Cardiac septum (tissue), 1 donor: ENCODE data around the gene LHFPL2. TPM values are rescaled to one million over a fixed set of nuclear protein-coding genes. Genes with fewer than 3 reads are reported as not detected.

ENCODE experiments used
- DNase-seq: peaks from one replicate; pipeline ENCODE4 v3.0.0-alpha.2; 2020; ENCODE audit warnings: low spot score
- intact Hi-C: fragments of 100-400 bp; cut with DNase I; formaldehyde crosslinking; loops from one replicate; pipeline ENCODE4 v1.14.0; 2022
- total RNA-seq: library from RNA; stranded (reverse); fragmentation: NEBNext Ultra II Directional; extraction: Animal tissue kit (Norgen Biotek cat#: 25700); gene quantifications from one replicate; pipeline ENCODE4 v1.2.1, GENCODE V29; 2021
- donor health status: DM: no; HTN: no; CAD: no.

LHFPL2 gene
- total RNA-seq, 1 donor from 2014 or later, result 7.9 TPM

GRCh38 chr5:78538240-78538850, 110.2 kb downstream of the LHFPL2 start:
- intact Hi-C loops, result loop anchor here (5.0 kb wide), 2 partner anchors 71 to 429 kb away; no protein-coding TSS in a partner anchor
- DNase-seq, result no peak

- intact Hi-C loops, result loop anchor here (5.0 kb wide), 2 partner anchors 71 to 429 kb away; no protein-coding TSS in a partner anchor
- no peak for DNase-seq
Measured at GRCh38 chr5:78537821-78538220, 110.8 kb downstream of the LHFPL2 start.

GRCh38 chr5:78537411-78537810, 111.2 kb downstream of the LHFPL2 start:
- DNase-seq, result no peak
- intact Hi-C loops, result loop anchor here (5.0 kb wide), 2 partner anchors 70 to 430 kb away; no protein-coding TSS in a partner anchor

- intact Hi-C loops, result loop anchor here (5.0 kb wide), 2 partner anchors 69 to 431 kb away; no protein-coding TSS in a partner anchor
- no peak for DNase-seq
Measured at GRCh38 chr5:78536661-78537196, 111.8 kb downstream of the LHFPL2 start.

GRCh38 chr5:78534905-78535200, 113.7 kb downstream of the LHFPL2 start:
- intact Hi-C loops, result loop anchor here (5.0 kb wide), 3 partner anchors 68 to 432 kb away; no protein-coding TSS in a partner anchor
- DNase-seq, result no peak

GRCh38 chr5:78534148-78534904, 114.2 kb downstream of the LHFPL2 start:
- intact Hi-C loops, result loop anchor here (5.0 kb wide), 1 partner anchor 212 kb away; no protein-coding TSS in a partner anchor
- no peak for DNase-seq

GRCh38 chr5:78533356-78533755, 115.2 kb downstream of the LHFPL2 start:
- no peak for DNase-seq
- intact Hi-C loops, result loop anchor here (5.0 kb wide), 1 partner anchor 211 kb away; no protein-coding TSS in a partner anchor

GRCh38 chr5:78530342-78531096, 118.1 kb downstream of the LHFPL2 start:
- intact Hi-C loops, result loop anchor here (5.0 kb wide), 1 partner anchor 208 kb away; no protein-coding TSS in a partner anchor
- no peak for DNase-seq

GRCh38 chr5:78527925-78528324, 120.6 kb downstream of the LHFPL2 start:
- intact Hi-C loops, result loop anchor here (5.0 kb wide), 1 partner anchor 41 kb away; no protein-coding TSS in a partner anchor
- no peak for DNase-seq

- intact Hi-C loops, result loop anchor here (5.0 kb wide), 1 partner anchor 40 kb away; no protein-coding TSS in a partner anchor
- no peak for DNase-seq
Measured at GRCh38 chr5:78527054-78527859, 121.3 kb downstream of the LHFPL2 start.

GRCh38 chr5:78526049-78526525, 122.5 kb downstream of the LHFPL2 start:
- intact Hi-C loops, result loop anchor here (5.0 kb wide), 1 partner anchor 39 kb away; no protein-coding TSS in a partner anchor
- DNase-seq, result no peak

- intact Hi-C loops, result no loop called here
- DNase-seq, result no peak
Measured at GRCh38 chr5:78523314-78524193, 125.0 kb downstream of the LHFPL2 start.

- intact Hi-C loops, result no loop called here
- DNase-seq, result no peak
Measured at GRCh38 chr5:78522476-78523260, 125.9 kb downstream of the LHFPL2 start.

- no peak for DNase-seq
- intact Hi-C loops, result no loop called here
Measured at GRCh38 chr5:78521455-78521854, 127.1 kb downstream of the LHFPL2 start.

GRCh38 chr5:78519198-78519941, 129.2 kb downstream of the LHFPL2 start:
- intact Hi-C loops, result no loop called here
- DNase-seq, result no peak
